Non-pigmented ciliary epithelial cell (primary cell): ENCODE data around the gene ARL15.

Experiments used
- DNase-seq: peaks from one replicate; pipeline ENCODE4 v3.0.0-alpha.2; 2010; ENCODE audit warnings: low read depth

Gene ARL15

DNA sequence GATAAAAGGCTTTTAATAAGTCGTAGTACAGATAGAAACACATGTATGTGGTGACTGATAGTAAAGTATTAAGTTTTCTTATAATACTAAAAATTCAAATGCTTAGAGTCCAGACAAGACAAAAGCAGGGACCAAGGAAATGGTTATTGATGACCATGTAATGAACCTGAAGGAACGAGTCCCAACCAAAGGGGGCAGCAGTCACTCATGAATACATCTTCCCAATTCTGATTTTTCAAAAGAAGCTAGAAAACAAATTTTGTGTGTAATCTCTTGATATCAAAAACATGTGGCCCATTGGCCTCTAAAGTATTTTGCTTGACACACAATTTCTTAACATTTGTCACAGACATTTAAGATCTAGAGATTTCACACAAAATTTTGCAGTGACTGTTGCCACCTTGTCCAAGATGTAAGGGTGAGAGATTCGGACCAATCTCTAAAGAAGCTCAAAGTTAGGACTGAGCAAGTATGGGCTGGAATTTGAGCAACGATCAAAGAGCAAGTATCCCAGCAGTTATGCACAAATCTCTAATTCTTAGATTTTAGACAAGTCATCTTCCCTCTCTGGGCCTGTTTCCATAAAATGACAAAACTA is 66.8 kb downstream of the ARL15 start:
- no peak for DNase-seq

DNA sequence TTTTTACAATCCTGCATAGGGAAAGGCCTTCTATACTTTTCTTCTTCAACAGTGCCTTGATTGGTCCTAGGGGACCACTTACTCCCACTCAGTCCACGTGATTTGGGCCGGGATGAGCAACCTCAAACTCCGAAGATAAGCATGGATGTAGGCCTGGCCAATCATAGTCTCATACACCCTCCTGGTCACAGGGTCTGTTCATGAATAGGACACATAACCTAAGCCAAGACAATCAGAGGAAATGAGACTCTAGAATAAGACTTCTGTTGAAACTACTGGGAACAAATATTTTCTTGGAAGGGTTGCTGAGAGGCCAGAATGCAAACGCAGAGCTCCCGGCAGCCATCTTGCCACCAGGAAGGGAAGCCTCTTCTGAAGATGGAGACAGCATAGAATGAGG is 68.1 kb downstream of the ARL15 start:
- DNase-seq: no peak

DNA sequence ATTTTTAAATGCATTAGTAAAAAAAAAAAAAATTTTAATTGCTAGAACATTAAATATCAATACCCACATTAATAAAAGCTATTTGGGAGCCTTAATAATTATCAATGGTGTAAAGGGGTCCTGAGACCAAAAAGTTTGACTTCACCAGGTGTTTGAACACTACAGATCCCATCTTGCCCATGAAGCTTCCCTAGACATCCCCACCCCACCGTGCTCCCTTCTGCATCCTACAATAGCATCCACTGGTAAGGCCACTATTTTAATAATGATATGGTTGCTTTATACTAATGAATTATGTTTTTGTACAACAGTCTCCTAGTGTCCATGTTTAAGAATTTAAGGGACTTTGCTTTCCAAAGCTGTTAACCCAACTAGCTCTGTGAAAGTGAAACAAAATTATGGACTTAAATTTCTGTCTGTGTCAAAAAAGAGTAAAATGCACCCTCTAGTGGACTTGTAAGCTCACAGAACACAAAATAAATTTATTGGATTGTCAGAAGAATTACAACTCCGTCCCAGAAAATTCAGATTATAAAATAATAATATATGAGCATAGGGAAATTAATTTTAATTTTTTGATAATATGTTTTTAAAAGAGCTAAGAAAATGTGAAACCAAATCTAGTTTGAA is 76.0 kb downstream of the ARL15 start:
- no peak for DNase-seq

DNA sequence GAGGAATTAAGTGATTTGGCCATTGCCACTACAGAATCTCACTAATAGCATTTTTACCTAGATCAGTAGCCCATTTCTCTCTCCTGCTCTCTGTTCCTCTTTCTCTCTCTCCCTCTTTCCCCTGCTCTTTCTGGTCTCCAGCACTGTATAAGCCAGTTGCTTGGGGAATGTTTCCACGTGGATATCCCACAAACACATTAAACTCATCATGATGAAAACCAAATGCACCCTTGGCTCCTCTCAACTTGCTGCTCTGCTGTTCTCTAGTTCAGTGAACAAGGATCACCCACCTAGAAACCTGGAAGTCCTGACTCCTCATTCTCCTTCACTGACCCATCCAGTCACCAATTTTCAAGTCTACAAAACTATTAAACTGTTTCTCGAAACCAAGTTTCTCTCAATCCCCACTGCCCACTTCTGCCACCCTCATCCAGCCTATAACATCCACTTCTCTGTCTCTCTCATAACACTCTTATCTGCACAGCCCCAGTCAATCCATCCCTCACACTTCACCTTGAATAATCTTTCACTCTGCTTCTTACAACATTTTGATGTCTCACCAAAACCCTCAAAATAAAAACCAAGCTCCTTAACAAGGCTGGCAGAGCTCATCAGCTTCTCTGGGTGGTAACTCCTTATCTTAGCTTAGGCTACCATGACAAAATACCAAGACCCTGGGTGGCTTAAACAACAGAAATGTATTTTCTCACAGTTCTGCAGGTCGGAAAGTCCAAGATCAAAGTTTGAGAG is 79.3 kb downstream of the ARL15 start:
- DNase-seq: no peak

DNA sequence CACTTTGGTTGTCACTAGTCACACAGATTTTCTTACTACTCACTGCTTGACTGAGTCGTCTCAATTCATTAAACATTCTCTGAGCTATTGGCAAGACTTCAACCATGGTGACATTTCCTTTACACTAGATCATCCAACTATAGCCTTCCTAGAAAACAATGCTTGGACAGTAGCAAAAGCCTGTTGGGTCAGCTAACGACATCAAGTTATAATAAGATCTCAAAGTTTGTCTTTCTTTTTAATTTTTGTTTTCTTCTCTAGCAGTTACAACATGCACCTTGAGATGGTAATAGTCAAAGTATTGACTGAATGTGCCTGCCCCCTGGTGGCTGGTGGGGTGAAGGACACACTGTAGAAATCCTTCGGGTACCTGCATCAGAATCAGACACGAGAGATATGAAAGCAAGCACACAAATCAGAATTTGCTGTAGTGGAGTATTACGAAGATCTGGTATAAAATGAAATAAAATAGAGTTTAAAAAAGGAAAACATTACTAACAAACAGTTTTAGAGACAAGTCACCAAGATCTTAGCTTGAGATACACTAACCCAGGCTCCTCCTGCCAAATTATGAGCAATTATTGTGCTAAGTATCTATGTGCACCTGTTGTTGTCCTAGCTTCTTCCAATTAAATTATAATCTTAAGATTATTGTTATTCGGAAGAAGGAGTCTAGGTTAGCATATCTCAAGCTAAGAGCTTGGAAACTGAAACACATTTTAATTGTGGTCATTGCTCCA is 81.2 kb downstream of the ARL15 start:
- DNase-seq: no peak

DNA sequence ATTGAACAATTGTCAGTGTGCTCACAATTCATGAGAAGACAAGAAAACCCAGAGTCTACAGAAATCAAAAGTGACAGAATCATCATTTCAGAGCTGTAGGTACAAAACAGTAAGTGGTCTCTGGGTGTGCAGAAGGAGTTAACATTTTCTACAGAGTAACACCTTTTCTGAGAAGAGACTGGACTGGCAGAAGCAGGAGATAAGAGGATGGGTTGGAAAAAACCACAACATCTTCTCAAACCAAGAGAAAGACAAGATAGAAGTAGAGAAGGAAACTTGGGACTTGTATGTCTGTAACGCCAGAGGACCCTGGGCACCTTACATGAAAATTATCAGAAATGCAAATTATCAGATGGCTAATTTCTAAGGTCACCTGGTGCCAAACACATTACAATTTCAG is 82.6 kb downstream of the ARL15 start:
- no peak for DNase-seq

DNA sequence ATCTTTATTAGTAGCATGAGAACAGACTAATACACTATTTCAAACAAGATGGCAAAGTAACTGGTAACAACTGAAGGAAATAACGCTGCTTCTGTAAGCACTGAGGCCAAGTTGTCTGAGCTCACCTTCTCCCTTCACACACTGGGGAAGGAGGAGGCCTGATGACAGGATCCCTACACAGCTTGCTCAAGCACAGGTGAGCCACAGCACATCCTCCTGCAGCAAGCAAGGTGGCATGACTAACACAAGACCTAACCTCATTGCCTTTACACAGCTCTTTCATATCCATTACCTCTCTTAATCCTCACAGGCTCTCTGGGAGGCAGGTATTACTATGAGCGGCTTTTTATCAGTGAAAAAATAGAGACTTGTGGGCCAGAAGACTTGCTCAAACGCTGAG is 83.3 kb downstream of the ARL15 start:
- no peak for DNase-seq

DNA sequence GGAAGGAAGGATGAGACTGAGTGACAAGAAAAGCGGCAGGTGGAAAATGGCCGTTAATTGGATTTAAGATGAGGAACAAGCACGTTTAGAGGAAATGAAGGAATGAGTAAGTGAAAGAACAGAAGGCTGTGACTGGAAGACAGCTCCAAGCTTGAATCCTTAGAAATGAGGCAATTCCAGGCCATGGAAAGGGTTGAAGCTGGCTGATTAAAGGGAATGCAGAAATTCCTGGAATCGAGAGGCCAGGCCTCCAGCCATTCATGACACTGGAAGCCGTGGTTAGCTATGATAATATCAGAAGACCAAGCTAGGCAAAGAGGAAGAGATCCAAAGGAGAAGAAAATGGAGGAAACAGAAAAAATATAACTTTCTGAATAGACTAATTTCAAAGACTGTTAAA is 84.2 kb downstream of the ARL15 start:
- no peak for DNase-seq

DNA sequence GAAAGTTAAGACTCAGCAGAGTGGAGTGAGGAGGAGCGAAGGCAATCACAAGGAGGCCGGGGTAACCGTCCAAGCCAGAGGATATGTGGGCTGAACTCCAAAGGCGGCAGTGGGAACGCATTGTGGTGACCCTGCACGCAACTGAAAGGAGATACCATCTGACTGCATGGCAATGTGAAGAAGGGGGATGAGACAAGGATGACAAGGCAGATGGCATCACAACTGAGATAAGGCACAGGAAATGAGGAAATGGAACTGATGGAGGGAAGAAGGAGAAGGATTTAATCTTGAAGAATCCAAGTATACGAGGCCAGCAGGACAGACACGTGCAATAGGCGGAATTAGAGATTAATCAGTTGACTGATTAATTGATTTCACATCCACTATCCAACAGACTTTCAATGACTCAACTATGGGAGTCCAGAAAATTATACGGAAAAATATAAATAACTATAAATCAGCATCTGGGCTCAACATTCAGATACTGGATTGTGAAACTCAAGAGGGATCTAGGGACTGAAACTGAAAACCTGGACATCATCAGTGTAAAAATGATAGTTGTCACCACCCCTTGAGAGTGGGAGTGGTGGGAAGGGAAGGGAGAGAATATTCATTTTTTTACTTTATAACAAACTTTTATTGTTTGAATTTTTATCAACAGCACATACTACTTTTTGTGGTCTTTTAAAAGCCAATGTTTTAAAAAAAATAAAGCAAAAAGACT is 86.1 kb downstream of the ARL15 start:
- no peak for DNase-seq

DNA sequence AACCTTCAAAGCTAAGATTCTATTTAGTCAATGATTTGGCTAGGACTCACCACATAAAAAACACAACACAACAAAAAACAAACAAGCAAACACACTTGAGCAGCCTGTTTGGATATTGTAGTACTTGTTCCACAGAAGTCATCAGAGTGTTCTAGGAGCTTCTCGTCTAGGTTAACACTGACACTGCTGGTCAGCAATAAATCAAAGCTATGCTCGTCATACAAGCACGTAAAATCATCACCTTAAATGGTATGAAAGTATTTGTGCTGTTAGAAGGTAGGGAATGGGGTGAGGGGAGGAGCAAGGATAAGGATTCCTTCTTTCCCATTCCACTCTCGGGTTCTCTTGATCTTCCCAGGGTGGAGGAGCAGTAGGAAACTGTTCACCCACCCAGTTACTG is 88.0 kb downstream of the ARL15 start:
- DNase-seq: no peak

DNA sequence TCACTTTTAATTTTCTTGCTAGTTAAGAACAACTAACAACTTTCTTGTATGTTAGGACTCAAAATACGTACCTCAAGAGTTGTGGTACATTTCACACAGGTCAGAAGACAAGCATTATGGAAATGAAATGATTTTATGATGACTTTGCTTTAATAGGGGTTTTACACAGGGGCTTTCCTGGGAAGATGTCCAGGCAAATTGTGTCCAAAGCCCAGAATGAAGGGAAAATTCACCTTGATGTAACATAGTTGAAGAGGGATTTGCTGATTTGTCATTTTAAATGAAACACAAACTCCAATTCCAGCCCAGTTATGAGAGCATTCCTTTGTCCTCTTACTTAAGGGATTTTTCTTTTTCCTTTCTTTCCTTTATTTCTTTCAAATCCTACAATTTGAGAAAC is 89.2 kb downstream of the ARL15 start:
- no peak for DNase-seq

DNA sequence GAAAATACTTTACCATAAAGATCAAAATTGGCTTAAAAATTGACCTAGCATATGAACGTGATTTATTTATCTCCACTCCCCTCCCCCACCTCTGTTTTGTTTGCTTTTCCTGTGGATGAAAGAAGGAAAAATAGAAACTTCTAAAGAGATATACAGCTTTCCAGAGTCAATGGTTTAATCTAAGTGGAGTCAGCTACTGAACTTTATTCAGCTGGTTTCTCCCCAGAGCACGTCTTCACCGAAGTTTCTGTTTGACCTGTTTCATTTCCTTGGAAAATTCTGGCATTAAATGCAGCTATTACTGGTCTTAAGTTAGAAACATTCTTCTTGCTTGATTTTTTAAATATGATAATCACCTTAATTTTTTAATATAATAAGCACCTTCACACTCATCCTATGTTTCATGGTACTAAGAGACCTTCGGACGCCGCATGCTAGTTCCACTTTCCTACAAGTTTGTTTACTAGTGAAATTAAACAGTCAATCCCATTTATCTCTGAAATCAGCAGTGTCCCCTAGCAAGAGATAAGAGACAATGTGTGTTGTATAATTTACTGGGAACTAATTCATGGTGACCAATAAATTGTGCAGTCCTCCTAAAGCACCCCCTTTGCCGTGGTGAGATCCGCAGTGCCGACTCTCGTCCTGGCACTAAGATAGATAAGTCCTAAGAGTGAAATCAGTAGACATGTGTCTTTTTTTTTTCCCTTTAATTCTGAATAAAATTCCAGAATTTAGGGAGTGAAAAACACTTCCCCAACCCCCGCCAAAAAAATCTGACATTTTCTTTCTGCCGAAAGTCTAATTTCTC is 89.9 kb downstream of the ARL15 start:
- no peak for DNase-seq

DNA sequence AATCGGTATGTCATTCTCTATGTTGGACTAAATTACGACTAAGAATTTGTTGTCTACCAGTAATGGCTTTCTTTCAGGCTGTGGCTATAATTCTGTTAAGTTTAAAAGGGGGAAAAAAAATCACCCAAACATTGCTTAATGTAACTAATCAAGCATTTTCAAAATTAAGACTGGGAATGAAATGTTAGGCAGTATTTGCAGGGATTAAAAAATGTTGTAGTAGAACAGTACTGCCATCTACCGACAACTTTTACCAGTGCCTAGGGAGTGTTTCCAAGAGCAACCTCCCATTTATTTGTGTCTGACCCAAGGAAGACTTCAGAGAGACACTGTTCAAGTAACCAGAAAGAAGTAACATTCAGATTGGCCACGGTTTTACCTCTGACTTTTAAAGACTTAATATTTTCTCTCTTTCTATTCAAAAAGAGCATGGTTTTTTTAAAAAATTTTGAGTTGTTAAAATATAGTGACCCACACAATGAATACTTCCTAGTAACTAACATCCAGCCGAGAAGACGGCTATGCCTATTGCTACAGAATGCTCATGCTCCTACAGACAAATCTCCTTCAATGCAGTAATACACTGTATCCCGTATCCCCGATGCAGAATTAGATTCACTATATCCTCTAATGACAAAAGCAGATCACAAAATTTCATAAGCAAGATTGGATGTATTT is 92.4 kb downstream of the ARL15 start:
- peak; percentile 35 for DNase-seq

DNA sequence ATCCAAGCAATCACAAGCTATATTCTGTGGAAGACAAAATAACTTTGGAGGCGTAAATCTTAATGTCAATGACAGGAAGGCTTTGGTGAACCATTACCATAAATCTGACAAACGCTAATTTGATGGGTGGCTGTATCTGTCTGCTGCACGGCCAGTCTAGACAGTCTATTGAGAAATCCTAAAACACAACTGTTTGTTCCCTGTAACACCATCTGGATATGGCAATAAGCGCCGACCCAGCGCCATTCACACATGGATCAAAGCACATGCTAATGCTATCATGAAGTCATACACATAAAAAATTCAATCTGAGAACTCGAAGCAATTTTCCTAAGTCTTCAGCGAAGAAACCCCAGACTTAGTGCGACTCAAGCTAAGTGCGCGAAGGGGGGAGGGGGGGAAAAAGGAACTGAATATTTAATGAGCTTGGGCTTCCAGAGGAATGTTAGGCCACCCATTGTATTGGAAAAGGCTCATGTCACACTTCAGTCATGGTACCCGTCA is 95.1 kb downstream of the ARL15 start:
- no peak for DNase-seq

DNA sequence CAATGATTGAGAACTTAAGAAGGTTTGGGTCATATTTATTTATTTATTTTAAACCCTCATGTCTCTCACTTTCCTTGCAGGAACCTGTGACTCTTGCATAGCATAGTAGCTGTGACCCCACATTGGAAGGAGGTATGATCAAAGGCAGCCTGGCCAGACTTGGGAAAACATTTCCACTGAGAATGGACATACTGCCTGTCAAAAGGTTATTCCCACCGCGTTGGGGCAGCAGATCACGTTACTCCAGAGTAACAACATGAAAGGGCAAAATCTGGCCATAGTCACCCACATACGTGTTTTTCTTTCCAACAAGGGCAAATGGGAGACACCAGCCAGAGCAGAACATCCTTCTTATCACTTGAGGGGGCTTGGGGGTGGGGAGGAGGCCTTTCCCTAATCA is 95.7 kb downstream of the ARL15 start:
- DNase-seq: no peak

DNA sequence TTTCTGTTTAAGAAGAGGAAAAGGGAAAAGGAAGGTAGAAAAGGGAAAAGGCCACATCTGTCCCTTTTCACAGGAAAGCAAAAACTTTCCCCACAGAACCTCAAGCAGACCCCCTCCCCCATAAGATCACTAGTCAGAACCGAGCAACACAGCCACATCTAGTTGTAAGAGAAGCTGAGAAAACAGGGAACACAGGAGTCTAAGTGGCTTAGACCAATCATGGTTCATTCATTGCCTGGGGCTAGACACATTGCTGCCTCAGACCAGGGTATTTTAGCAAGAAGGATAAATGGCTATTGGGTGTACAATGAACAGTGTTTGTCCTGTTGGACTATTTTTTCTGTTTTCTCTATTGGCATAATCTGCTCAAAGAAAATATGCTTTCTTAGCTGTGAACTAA is 98.0 kb downstream of the ARL15 start:
- DNase-seq: no peak

DNA sequence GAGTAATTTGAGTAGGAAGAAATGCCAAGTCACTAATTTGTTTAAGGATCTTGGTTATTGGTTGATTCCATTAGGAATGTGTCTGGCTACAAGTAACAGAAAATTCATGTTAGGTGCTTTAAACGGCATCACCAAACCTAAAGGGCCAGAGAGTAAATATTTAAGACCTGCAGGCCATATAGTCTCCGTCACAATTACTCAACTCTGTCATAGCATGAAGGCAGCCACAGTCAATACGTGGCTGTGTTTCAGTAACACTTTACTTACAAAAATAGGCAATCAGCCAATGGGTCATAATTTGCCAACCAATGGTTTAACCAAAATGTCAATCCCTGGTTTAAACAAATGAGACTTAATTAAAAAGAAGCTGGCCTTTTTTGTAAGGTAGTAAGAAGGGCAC is 98.5 kb downstream of the ARL15 start:
- no peak for DNase-seq

DNA sequence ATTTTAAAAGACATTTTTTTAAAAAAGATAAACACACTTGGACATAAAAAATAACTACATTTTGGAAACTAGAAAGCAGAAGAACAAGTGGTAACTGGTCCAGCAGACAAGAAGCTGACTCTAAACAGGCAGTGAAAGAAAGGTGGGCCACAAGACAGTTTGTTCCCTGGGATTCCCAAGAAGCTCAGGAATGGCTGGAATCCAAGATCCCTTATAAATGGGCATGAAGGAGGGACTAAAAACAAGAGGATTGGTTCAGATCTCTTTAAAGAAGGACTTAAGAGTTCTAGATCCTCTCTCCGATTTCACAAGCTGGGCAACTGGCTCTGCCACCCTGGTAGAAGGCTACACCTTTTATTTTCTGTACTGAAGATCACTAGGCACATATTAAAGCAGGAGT is 102.8 kb downstream of the ARL15 start:
- DNase-seq: no peak

DNA sequence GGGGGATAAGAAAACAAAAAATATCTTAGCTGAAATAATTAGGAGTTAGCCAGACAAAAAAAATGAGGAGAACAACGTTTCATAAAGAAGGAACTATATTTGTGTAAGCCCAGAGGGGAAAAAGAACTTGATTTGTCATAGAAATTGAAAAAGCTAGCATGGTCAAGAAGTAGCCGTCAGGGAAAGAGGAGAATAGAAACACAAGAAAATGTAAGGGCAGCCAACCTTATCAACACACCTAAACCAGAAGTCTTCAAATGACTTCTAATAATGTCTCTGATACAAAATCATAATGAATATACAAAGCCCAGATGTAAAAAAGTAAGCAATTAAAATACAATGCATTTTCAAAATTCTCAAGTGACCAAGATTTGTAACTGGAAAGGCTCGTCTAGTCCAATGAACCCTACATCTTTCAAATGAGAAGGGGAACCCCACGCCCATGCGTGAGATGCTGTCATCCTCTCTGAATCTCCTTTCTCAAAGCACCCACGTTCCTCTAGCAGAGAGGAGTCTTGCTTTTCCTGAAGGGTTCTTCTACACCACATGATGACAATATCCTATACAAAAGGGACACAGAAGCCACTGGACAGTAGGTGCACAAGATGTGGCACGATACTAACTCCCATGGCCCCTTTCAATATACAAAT is 103.7 kb downstream of the ARL15 start:
- DNase-seq: no peak

DNA sequence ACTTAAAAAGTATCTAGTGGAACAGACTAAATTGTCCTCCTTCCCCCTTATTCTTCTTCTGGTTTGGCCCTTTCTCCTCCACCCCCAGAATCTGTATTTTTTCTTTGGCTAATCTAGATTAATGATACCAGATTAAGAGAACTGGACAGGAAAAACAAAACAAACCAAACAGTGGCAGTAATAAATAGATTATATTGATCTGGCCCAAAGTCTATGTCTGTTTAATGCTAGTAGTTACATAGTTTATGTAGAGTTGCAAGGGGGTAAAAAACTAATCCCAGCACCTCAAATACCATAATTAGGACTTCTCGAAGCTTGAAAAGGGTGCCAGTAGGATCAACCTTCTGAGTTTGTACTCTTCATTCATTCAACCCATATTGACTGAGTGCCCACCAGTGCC is 104.5 kb downstream of the ARL15 start:
- DNase-seq: no peak
